Lower leg skin (tissue), 4 donors: Measurements from ENCODE around the gene MCOLN1. TPM values are rescaled to one million over a fixed set of nuclear protein-coding genes. Genes with fewer than 3 reads are reported as not detected.
"Not testable (repeated sequence)": the region's sequence is repeated elsewhere in the genome, so short reads cannot be mapped to it uniquely, and the experiment has no call there.

Experiments
- DNase-seq, 2 donors: peaks; one replicate each; pipeline ENCODE4 v3.0.0-alpha.2; 2019; ENCODE audit warnings: low spot score in 2 of 2
- H3K4me3 ChIP-seq: fragments of 200-600 bp; sonication (generic); 2 replicates; pipeline ENCODE4 v1.5.1; 2017; ENCODE audit warnings: mild to moderate bottlenecking, low read depth; ENCODE audit not compliant: poor library complexity, severe bottlenecking
- CTCF ChIP-seq, 3 donors: fragments of 450-650 bp; IDR thresholded peaks; one replicate each; pipeline ENCODE4 v1.5.1; 2016; ENCODE audit warnings: antibody characterized with exemption in 3 of 3, mild to moderate bottlenecking in 3 of 3, moderate library complexity in 2 of 3
- POLR2A ChIP-seq, 2 donors: fragments of 450-650 bp; IDR thresholded peaks; one replicate each; pipeline ENCODE4 v1.6.1; 2016 to 2017; ENCODE audit warnings: antibody characterized with exemption in 2 of 2, mild to moderate bottlenecking in 1 of 2, moderate library complexity in 1 of 2
- WGBS, 2 donors: methylation state at CpG; one replicate each; pipeline ENCODE4 v1.1.5; 2018; 5-methylcytosine and 5-hydroxymethylcytosine counted together
- intact Hi-C: fragments of 100-400 bp; cut with DNase I; formaldehyde crosslinking; loops from one replicate; pipeline ENCODE4 v1.15.0; 2023; ENCODE audit warnings: low total_unique reads
- total RNA-seq, 4 donors: library from RNA; depleted of rRNA; stranded (reverse); fragments of >200 nt; gene quantifications; one replicate each; pipeline ENCODE4 v1.1.0, GENCODE V29; 2016

MCOLN1 gene
- total RNA-seq, 4 donors from 2014 or later, result 15.2 to 37.7 (median 28.6) TPM

GRCh38 chr19:7562646-7563393, 40.4 kb downstream of the MCOLN1 start:
- no peak for DNase-seq
- intact Hi-C loops, result no loop called here
- H3K4me3 ChIP-seq, result no peak overlapping the region
- TF ChIP-seq CTCF (IDR thresholded peaks at IDR 0.05) (no peak), POLR2A (IDR thresholded peaks at IDR 0.05) (no peak)
- 61 to 66% methylated on average over 15 to 16 of the region's 16 CpGs for WGBS, 2 donors

GRCh38 chr19:7564866-7565265, 42.4 kb downstream of the MCOLN1 start:
- TF ChIP-seq POLR2A (IDR thresholded peaks at IDR 0.05) (no peak), CTCF (IDR thresholded peaks at IDR 0.05) (no peak)
- 95% methylated on average over 4 of the region's 4 CpGs for WGBS, 2 donors
- H3K4me3 ChIP-seq, result no peak overlapping the region
- intact Hi-C loops, result no loop called here
- no peak for DNase-seq

- WGBS, 2 donors, result 88 to 94% methylated on average over 5 of the region's 5 CpGs
- intact Hi-C loops, result no loop called here
- no peak for DNase-seq
- no peak overlapping the region for H3K4me3 ChIP-seq
- TF ChIP-seq POLR2A (IDR thresholded peaks at IDR 0.05), result no peak
- no peak for TF ChIP-seq CTCF (IDR thresholded peaks at IDR 0.05)
These were observed 42.9 kb downstream of the MCOLN1 start for GRCh38 chr19:7565332-7565731.

- no peak overlapping the region for H3K4me3 ChIP-seq
- DNase-seq, result no peak
- TF ChIP-seq POLR2A (IDR thresholded peaks at IDR 0.05) (no peak), CTCF (IDR thresholded peaks at IDR 0.05) (no peak)
These were observed 48.3 kb downstream of the MCOLN1 start for GRCh38 chr19:7570761-7571160.

GRCh38 chr19:7575434-7576040, 53.1 kb downstream of the MCOLN1 start:
- WGBS, 2 donors, result 54 to 58% methylated on average over 9 of the region's 9 CpGs
- DNase-seq, result no peak
- no peak for TF ChIP-seq POLR2A (IDR thresholded peaks at IDR 0.05)
- TF ChIP-seq CTCF (IDR thresholded peaks at IDR 0.05), result no peak
- intact Hi-C loops, result no loop called here
- no peak overlapping the region for H3K4me3 ChIP-seq

More at GRCh38 chr19:7570761-7571160, 48.3 kb downstream of the MCOLN1 start:
- intact Hi-C loops, result no loop called here
- WGBS, 2 donors, result 44 to 67% methylated on average over 5 of the region's 5 CpGs

GRCh38 chr19:7577422-7577821, 55.0 kb downstream of the MCOLN1 start:
- DNase-seq, H3K4me3 ChIP-seq, intact Hi-C loops: not testable (repeated sequence)
- 93 to 95% methylated on average over 1 of the region's 1 CpG for WGBS, 2 donors
